Tibial nerve (tissue), 4 donors: ENCODE results near the gene MYRF.

ENCODE experiments used
- CTCF ChIP-seq, 5 experiments: fragments of 200-600 bp in 3 of 5; fragments of 450-650 bp in 2 of 5; sonication (generic) in 3 of 5; IDR thresholded peaks; one replicate each; pipeline ENCODE4 v1.5.1; 2016 to 2019; ENCODE audit warnings: antibody characterized with exemption in 5 of 5, mild to moderate bottlenecking in 3 of 5, moderate library complexity in 2 of 5
- EP300 ChIP-seq, 2 donors: sonication (generic); formaldehyde crosslinking; IDR thresholded peaks; one replicate each; pipeline ENCODE4 v1.6.1; 2017; ENCODE audit warnings: antibody characterized with exemption in 2 of 2, mild to moderate bottlenecking in 1 of 2
- POLR2A ChIP-seq, 2 donors: fragments of 450-650 bp; IDR thresholded peaks; one replicate each; pipeline ENCODE4 v1.6.1; 2017; ENCODE audit warnings: antibody characterized with exemption in 2 of 2, mild to moderate bottlenecking in 2 of 2, moderate library complexity in 2 of 2

DNA sequence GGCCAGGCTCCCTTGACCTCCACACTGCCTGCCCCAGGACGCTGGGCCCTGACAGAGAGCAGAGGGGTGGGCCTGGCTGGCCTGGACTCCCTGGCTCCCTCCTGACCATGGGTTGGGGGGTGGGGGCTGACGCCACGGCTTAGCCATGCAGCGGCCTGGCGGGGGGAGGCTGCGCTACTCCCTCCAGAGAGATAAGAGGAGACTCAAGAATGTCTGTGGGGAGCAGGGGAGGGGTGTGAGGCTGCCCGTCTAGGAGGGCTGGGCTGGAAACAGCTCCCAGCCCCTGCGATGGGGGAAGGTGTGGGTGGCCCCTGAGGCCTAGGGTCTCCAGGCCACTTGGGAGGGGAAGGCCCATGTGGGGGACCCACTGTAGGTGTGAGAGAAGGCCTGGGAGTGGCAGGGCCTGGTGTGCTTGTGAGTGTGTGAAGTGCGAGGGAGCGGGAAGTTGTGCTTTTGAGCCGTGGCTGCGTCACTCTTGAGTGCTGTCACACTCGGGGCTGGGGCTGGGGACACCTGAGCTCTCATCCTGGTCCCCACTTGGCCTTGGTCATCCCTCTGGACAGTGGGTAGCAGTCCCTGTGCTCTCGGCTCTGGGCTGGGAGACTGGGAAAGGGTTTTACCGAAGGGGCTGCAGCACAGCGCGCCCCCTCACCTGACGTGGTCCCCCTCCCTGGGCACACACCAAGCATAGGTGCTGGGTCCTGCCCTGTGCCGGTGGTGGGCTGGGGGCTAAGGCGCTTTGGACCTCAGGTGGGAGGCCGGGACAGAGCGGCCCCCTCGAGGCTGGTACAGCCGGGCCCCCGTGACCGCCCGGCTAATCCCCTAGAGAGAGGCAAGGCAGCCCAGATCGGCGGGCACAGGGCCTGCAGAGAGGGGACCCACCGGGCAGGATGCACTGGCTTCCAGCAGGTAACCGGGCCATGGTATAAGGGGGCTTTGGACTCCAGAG, 2.4 kb downstream of the MYRF start:
- no peak for TF ChIP-seq CTCF (IDR thresholded peaks at IDR 0.05)
- no peak for TF ChIP-seq POLR2A (IDR thresholded peaks at IDR 0.05)
- TF ChIP-seq EP300 (IDR thresholded peaks at IDR 0.05), result no peak
